ENCODE data around the gene CTNNA2. TPM values are rescaled to one million over a fixed set of nuclear protein-coding genes. Genes with fewer than 3 reads are reported as not detected.

CTNNA2 gene
- total and polyA plus RNA-seq, 2 of the 8 experiments (the other 6 are each of a cell fraction or from before 2014, with no cell fraction given): 3.9 to 9.0 TPM

DNA sequence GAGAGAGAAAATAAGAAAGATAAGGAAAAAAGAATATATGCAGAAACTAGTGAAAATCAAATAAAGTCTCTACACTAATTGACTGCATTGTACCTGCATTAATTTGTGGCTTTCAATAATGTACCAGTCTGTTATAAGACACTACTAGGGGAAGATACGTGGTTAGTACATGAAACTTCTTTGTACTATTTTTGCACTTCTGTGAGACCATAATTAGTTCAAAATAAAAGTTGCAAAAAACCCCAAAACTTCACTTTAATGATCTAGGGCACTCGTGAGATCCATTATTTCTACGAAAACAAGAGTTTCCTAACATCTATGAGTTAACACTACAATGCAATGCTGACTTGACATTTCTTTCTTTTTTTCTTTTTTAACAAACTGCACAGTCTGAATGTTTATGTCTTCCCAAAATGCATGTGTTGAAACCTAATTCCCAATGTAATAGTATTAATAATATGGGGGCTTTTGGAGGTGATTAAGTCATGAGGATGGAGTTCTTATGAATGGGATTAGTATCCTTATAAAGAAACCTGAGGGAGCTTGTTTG lies 954.5 kb downstream of the CTNNA2 start:
- DNase-seq (ENCODE audit: low read depth in 1 of 2, low spot score in 2 of 2) (no peak), FAIRE-seq (no peak)
- peak; percentile 53; the same call in 1 of the 2 replicates for TF ChIP-seq MAFK (IDR thresholded peaks at IDR 0.05; ENCODE audit: low read depth, low read length)
- no peak for TF ChIP-seq RNF2 (IDR thresholded peaks at IDR 0.05; ENCODE audit: borderline replicate concordance, low read depth, low read length, missing control alignments, poor library complexity, severe bottlenecking)
- no peak overlapping the region for H4K91ac ChIP-seq (replicated peaks; ENCODE audit: insufficient read length, low read length)
- H3K56ac ChIP-seq (replicated peaks; ENCODE audit: insufficient read length, low read depth, low read length): no peak overlapping the region
- no peak overlapping the region for H3K14ac ChIP-seq (ENCODE audit: insufficient read length)
- H3K23me2 ChIP-seq (ENCODE audit: low read depth, low read length): no peaks in the 10 kb centered on the region
- H2BK20ac ChIP-seq (ENCODE audit: low read length): no peak overlapping the region
- H3K4me3 ChIP-seq (ENCODE audit: extremely low read depth in 1 of 4, insufficient read depth in 2 of 4, low read depth in 3 of 4, low read length in 4 of 4): no peak overlapping the region
- CTCF ChIA-PET (ENCODE audit: partially characterized antibody): interaction anchor here (0.7 kb wide), 1 partner anchor 14 kb away, joined by 3 read pairs; no protein-coding TSS in a partner anchor
- no peak overlapping the region for H2AFZ ChIP-seq (ENCODE audit: low read length)
- no peak overlapping the region for H4K8ac ChIP-seq (ENCODE audit: extremely low read depth, insufficient read depth, low read length)
- no peak overlapping the region for H2BK15ac ChIP-seq (ENCODE audit: low read length)
- 95% methylated on average over 3 of the region's 3 CpGs; no CpG with 5 or more reads in 1 of the 2 experiments for WGBS, 2 experiments (ENCODE audit: extremely low coverage in 1 of 2, insufficient coverage in 1 of 2, insufficient read length in 1 of 2, insufficient replicate concordance in 2 of 2, low coverage in 1 of 2, low lambda C conversion rate in 2 of 2, missing lambda C conversion rate in 1 of 2)
- H3K4me1 ChIP-seq (replicated peaks in 1 of 4; ENCODE audit: control insufficient read depth in 3 of 4, insufficient read depth in 4 of 4, low read length in 3 of 4): peaks cover 0 to 6% (median 1%) of the 10 kb centered on the region in 4 experiments; a peak in 3 of 7 replicates
- H3K9ac ChIP-seq (replicated peaks in 1 of 4; ENCODE audit: extremely low read depth in 1 of 4, low read depth in 3 of 4, low read length in 3 of 4): no peak overlapping the region
- H3K23ac ChIP-seq (ENCODE audit: insufficient read length): no peak overlapping the region
- H3K27ac ChIP-seq (ENCODE audit: low read depth, low read length): no peak overlapping the region
- no peaks in the 10 kb centered on the region for H3K9me3 ChIP-seq (ENCODE audit: insufficient read depth in 2 of 2, low read depth in 1 of 2, low read length in 1 of 2)
- no peak overlapping the region for H2AK5ac ChIP-seq (ENCODE audit: low read depth, low read length)
- no peaks in the 10 kb centered on the region for H3K79me1 ChIP-seq (ENCODE audit: low read depth, low read length)
- H3K36me3 ChIP-seq (ENCODE audit: control insufficient read depth in 2 of 4, insufficient read depth in 4 of 4, low read length in 3 of 4): no peaks in the 10 kb centered on the region
- no peak overlapping the region for H3K18ac ChIP-seq (ENCODE audit: extremely low read depth, low read length)
- no peaks in the 10 kb centered on the region for H3K79me2 ChIP-seq (ENCODE audit: control insufficient read depth in 1 of 2, insufficient read depth in 2 of 2, low read length in 2 of 2)
- no peak overlapping the region for H2BK5ac ChIP-seq (ENCODE audit: low read depth, low read length)
- no peak overlapping the region for H3K4ac ChIP-seq (replicated peaks; ENCODE audit: insufficient read length, low read depth, low read length)
- H2BK120ac ChIP-seq (replicated peaks; ENCODE audit: low read depth, low read length): no peak overlapping the region
- H3K27me3 ChIP-seq (replicated peaks in 1 of 4; ENCODE audit: control insufficient read depth in 3 of 4, extremely low read depth in 1 of 4, insufficient read depth in 3 of 4, low read length in 3 of 4): no peaks in the 10 kb centered on the region
- no peak overlapping the region for H3K4me2 ChIP-seq (ENCODE audit: insufficient read depth in 1 of 2, low read depth in 2 of 2, low read length in 2 of 2)
- H4K20me1 ChIP-seq (replicated peaks in 1 of 2; ENCODE audit: control insufficient read depth in 1 of 2, insufficient read depth in 2 of 2, low read length in 2 of 2): no peaks in the 10 kb centered on the region
- POLR2A ChIA-PET (ENCODE audit: partially characterized antibody): no interaction called here
- H4K5ac ChIP-seq (ENCODE audit: insufficient read length, low read depth, low read length): no peak overlapping the region
- no peak overlapping the region for H2BK12ac ChIP-seq (ENCODE audit: low read depth, low read length)

All from H1 (cell line).